ENCODE data around the gene PRPF40A.

GRCh38 chr2:152606941-152607340, 110.3 kb downstream of the PRPF40A start:
- TF ChIP-seq CTCF (tag by site-specific recombination; IDR thresholded peaks at IDR 0.05) (no peak), KLF9 (tag by site-specific recombination; IDR thresholded peaks at IDR 0.05; ENCODE audit: low read depth) (no peak), ZNF776 (tag by site-specific recombination; IDR thresholded peaks at IDR 0.05; ENCODE audit: borderline replicate concordance) (no peak), BCL11A (tag by site-specific recombination; IDR thresholded peaks at IDR 0.05; ENCODE audit: low read depth) (no peak), ZNF558 (tag by site-specific recombination; IDR thresholded peaks at IDR 0.05) (no peak), ZNF621 (tag by site-specific recombination; IDR thresholded peaks at IDR 0.05) (no peak), ZNF155 (tag by site-specific recombination; IDR thresholded peaks at IDR 0.05) (no peak)
